ENCODE results near the gene TMEM151A. TPM values are rescaled to one million over a fixed set of nuclear protein-coding genes. Genes with fewer than 3 reads are reported as not detected.

The TMEM151A gene
- total RNA-seq, 4 donors from 2014 or later = not detected

GRCh38 chr11:66337103-66337899 lies 45.6 kb downstream of the TMEM151A start:
- H3K4me1 ChIP-seq = peaks cover 25 to 26% of the 10 kb centered on the region in 2 donors
- in situ Hi-C loops (cut with MboI; ENCODE audit: low sequenced_read_pairs in 4 of 4) (no loop called here), intact Hi-C loops (cut with DNase I; ENCODE audit: low total_unique reads) (loop anchor here (5.0 kb wide), 1 partner anchor 70 kb away; the partner anchor contains the start of gene RAB1B)
- no peak for DNase-seq
- no peaks in the 10 kb centered on the region for H3K9me3 ChIP-seq
- peaks cover 0 to 36% of the 10 kb centered on the region in 2 donors for H3K36me3 ChIP-seq
- TF ChIP-seq POLR2A (IDR thresholded peaks at IDR 0.05) (no peak), CTCF (IDR thresholded peaks at IDR 0.05 in 4 of 5, conservative IDR thresholded peaks at IDR 0.05 in 1 of 5) (no peak)
- no peak overlapping the region for H3K4me3 ChIP-seq
- no peak for ATAC-seq
- H3K27me3 ChIP-seq = no peaks in the 10 kb centered on the region
- peak overlapping the region; percentile 74 to 79 (median 76) for H3K27ac ChIP-seq

- DNase-seq = no peak
- Histone ChIP-seq H3K27me3 (no peaks in the 10 kb centered on the region), H3K27ac (no peak overlapping the region), H3K9me3 (no peaks in the 10 kb centered on the region), H3K4me1 (peaks cover 29 to 32% of the 10 kb centered on the region in 2 donors), H3K4me3 (no peak overlapping the region), H3K36me3 (peaks cover 0 to 36% of the 10 kb centered on the region in 2 donors)
- intact Hi-C loops (cut with DNase I; ENCODE audit: low total_unique reads) = loop anchor here (5.0 kb wide), 1 partner anchor 71 kb away; the partner anchor contains the start of gene RAB1B
- no peak for TF ChIP-seq CTCF (IDR thresholded peaks at IDR 0.05 in 4 of 5, conservative IDR thresholded peaks at IDR 0.05 in 1 of 5)
- no peak for TF ChIP-seq POLR2A (IDR thresholded peaks at IDR 0.05)
- no peak for ATAC-seq
- in situ Hi-C loops (cut with MboI; ENCODE audit: low sequenced_read_pairs in 4 of 4) = no loop called here
These were observed 46.8 kb downstream of the TMEM151A start for GRCh38 chr11:66338276-66339161.

- H3K9me3 ChIP-seq = no peaks in the 10 kb centered on the region
- no peaks in the 10 kb centered on the region for H3K27me3 ChIP-seq
- peaks cover 36 to 39% of the 10 kb centered on the region in 2 donors for H3K4me1 ChIP-seq
- no peak overlapping the region for H3K27ac ChIP-seq
- in situ Hi-C loops (cut with MboI; ENCODE audit: low sequenced_read_pairs in 4 of 4) (no loop called here), intact Hi-C loops (cut with DNase I; ENCODE audit: low total_unique reads) (loop anchor here (5.0 kb wide), 1 partner anchor 72 kb away; the partner anchor contains the start of gene RAB1B)
- peaks cover 0 to 36% of the 10 kb centered on the region in 2 donors for H3K36me3 ChIP-seq
- no peak for ATAC-seq
- TF ChIP-seq CTCF (IDR thresholded peaks at IDR 0.05 in 4 of 5, conservative IDR thresholded peaks at IDR 0.05 in 1 of 5) (no peak), POLR2A (IDR thresholded peaks at IDR 0.05) (no peak)
- DNase-seq = no peak
- no peak overlapping the region for H3K4me3 ChIP-seq
These were observed 47.5 kb downstream of the TMEM151A start for GRCh38 chr11:66339162-66339675.

GRCh38 chr11:66339686-66340483 lies 48.2 kb downstream of the TMEM151A start:
- Histone ChIP-seq H3K4me1 (peaks cover 39% of the 10 kb centered on the region in 2 donors), H3K4me3 (no peak overlapping the region), H3K27ac (no peak overlapping the region), H3K27me3 (no peaks in the 10 kb centered on the region), H3K36me3 (peaks cover 0 to 36% of the 10 kb centered on the region in 2 donors), H3K9me3 (no peaks in the 10 kb centered on the region)
- ATAC-seq (no peak), DNase-seq (no peak)
- in situ Hi-C loops (cut with MboI; ENCODE audit: low sequenced_read_pairs in 4 of 4) (no loop called here), intact Hi-C loops (cut with DNase I; ENCODE audit: low total_unique reads) (loop anchor here (5.0 kb wide), 1 partner anchor 73 kb away; the partner anchor contains the start of gene RAB1B)
- TF ChIP-seq POLR2A (IDR thresholded peaks at IDR 0.05) = no peak
- TF ChIP-seq CTCF (IDR thresholded peaks at IDR 0.05 in 4 of 5, conservative IDR thresholded peaks at IDR 0.05 in 1 of 5) = no peak

Data from gastrocnemius medialis (tissue), 4 donors.